HS-5 (cell line): ENCODE measurements around the gene UGT1A3.
"Not testable (repeated sequence)": the region's sequence is repeated elsewhere in the genome, so short reads cannot be mapped to it uniquely, and the experiment has no call there.

Source experiments
- DNase-seq: peaks from one replicate; pipeline ENCODE4 v3.0.0-alpha.2; 2012; ENCODE audit warnings: low read depth

Gene UGT1A3

DNA sequence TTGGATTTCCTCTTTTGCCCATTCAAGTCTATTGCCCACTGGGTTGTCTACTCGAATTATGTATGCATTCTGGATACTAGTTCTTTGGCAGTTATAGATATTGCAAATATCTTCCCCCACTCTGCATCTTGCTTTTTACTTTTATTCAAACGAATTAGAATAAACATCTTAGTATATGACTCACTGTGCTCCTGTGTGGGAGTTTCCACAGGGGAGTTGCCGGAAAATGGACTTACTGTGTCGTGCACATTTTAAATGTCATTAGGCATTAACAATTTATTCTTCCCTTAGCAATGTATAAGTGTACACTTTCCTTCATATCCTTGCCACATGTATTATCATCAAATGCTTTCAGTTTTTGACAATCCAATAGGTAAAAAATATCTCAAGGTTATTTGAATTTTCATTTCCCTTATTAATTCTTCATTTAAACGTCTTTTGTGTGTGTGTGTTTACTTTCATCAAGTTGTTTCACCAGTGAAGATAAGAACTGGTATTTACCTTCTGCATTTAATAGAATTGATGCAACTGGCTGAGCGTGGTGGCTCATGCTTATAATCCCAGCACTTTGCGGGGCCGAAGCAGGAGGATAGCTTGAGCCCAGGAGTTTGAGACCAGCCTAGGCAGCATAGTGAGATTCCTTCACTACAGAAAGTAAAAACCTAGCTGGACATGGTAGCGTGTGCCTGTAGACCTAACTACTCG is 20.8 kb upstream of the UGT1A3 start:
- no peak for DNase-seq

DNA sequence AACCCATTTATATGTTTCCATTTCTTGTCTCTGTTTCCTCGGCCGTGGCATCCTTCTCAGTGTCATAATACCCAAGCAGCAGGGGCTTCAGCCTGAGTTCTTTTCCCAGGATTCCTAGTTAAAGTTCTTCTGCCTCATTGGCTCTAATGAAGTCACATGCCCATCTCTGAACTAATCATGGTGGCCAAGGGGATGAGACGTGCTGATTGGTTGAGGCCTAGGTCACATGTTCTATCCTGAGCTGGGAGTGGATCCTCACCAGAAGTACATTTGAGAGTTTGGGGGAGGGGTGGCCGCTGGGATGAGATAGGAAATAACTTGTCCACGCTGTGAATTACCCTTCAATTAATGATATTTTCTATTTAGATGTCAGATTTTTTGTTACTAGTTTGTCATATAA is 19.9 kb upstream of the UGT1A3 start:
- no peak for DNase-seq

DNA sequence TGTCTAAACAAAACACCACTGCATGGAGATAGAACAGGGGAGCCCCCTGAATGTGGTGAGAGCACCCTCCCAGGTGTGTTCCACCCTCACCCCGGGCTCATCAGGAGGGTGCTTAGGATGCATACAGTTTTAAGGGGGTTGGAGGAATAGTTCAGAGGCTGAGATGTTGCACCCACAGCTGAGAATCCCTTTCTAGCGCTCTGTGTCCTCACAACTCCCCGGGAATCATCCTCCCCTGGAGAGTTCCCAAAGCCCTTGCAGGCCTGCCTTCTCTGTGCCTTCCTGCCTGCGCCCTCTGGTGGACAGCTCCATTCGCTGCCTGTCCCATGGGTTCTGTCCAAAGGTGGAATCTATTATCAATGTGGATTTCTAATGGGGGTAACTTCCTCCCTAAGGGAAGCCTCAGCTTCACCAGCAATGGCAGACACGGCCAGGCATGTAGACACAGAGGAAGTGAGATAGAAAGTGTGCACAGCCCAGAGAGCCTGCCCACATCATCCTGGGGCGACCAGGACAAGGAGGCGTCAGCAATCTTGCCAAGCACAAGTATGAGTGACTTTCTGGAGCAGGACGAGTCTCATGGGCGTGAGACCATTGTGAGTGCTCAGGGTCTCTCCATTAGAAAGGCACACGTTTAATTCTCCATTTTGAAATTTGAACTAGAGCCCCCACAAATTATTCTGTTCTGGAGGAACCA is 17.4 kb upstream of the UGT1A3 start:
- DNase-seq: peak; percentile 30

DNA sequence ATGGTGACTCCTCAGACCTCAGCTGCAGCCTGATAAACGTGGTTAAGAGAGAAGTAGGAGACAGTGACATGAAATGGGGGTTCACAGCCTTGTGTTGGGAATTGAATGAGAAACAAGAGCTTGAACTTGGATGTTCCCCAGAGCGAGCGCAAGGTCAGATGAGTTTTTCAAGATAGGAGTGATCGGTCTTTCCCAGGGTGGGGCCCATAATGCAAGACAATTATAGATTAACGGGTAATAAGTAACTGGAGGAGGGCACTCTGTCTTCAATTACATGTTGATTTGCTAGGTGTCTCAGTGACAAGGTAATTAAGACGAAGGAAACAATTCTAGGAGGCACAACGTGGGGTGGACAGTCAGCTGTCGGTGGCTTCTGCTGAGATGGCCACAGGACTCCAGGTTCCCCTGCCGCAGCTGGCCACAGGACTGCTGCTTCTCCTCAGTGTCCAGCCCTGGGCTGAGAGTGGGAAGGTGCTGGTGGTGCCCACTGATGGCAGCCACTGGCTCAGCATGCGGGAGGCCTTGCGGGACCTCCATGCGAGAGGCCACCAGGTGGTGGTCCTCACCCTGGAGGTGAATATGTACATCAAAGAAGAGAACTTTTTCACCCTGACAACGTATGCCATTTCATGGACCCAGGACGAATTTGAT is 16.1 kb upstream of the UGT1A3 start, which contains the start of gene UGT1A5:
TSS of gene UGT1A5 (plus strand) at position 297 of the 651 bp plus-strand sequence. CDS start at position 382, 85 bp downstream.
- DNase-seq: no peak

DNA sequence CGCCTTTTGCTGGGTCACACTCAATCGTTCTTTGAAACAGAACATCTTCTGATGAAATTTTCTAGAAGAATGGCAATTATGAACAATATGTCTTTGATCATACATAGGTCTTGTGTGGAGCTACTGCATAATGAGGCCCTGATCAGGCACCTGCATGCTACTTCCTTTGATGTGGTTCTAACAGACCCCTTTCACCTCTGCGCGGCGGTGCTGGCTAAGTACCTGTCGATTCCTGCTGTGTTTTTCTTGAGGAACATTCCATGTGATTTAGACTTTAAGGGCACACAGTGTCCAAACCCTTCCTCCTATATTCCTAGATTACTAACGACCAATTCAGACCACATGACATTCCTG is 15.6 kb upstream of the UGT1A3 start:
- DNase-seq: no peak

DNA sequence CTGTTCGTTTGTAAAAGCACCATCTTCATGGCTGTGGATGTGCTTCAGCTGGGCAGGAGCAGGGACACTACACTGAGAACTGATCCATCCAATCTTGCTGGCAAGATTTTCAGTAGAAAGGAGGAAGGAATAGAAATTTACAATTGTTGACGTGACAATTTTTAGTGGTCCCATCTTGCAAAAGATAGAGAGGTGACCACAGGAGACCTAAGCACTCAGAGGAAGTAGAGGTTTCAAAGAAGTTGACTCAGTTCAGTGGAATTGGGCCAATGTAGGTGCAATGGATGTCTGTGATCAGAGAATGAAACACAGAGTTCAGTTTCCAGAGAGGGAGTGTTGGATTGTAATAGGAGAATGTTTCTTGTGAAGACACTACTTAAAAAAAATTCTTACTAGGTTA is 14.7 kb upstream of the UGT1A3 start:
- no peak for DNase-seq

DNA sequence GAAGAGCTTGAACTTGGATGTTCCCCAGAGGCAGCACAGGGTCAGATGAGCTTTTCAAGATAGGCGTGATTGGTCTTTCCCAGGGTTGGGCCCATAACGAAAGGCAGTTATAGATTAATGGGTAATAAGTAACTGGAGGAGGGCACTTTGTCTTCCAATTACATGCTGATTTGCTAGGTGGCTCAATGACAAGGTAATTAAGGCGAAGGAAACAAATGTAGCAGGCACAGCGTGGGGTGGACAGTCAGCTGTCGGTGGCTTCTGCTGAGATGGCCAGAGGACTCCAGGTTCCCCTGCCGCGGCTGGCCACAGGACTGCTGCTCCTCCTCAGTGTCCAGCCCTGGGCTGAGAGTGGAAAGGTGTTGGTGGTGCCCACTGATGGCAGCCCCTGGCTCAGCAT is 10.3 kb upstream of the UGT1A3 start, which contains the start of gene UGT1A4:
TSS of gene UGT1A4 (plus strand) at position 185 of the 400 bp plus-strand sequence. CDS start at position 270, 85 bp downstream.
- DNase-seq: no peak

DNA sequence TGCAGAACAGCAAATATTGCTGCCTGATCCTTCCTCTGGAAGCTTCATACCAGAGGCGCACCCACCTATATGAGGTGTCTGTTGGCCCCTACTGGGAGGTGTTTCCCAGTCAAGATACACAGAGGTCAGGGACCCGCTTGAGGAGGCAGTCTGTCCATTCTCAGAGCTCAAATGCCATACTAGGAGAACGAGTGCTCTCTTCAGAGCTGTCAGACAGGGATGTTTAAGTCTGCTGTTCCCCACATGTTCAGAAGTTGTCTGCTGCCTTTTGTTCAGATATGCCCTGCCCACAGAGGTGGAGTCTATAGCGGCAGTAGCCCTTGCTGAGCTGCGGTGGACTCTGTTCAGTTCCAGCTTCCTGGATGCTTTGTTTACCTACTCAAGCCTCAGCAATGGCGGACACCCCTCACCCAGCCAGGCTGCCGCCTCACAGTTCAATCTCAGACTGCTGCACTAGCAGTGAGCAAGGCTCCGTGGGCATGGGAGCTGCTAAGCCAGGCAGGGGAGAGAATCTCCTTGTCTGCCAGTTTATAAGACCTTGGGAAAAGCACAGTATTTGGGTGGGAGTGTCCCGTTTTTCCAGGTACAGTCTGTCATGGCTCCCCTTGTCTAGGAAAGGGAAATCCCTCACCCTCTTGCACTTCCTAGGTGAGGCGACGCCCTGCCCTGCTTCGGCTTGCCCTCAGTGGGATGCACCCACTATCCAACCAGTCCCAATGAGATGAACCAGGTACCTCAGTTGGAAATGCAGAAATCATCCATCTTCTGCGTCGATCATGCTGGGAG is 8.2 kb downstream of the UGT1A3 start:
- not testable (repeated sequence) for DNase-seq

DNA sequence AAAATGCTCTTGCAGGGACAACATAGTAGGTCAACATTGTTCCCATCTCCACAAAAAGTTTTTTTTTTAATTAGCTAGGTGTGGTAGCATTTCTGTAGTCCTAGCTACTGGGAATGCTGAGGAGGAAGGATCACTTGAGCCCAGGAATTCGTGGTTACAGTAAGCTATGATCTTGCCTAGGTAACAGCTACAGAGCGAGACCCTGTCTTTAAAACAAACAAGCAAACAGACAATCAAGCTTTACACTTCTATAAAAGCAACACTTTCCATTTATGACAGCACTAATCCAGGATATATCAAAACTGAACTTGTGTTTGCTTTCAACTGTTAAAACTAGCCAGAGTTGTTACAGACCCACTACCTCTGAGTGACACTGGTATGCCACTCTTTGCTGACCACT is 12.0 kb downstream of the UGT1A3 start:
- DNase-seq: no peak

DNA sequence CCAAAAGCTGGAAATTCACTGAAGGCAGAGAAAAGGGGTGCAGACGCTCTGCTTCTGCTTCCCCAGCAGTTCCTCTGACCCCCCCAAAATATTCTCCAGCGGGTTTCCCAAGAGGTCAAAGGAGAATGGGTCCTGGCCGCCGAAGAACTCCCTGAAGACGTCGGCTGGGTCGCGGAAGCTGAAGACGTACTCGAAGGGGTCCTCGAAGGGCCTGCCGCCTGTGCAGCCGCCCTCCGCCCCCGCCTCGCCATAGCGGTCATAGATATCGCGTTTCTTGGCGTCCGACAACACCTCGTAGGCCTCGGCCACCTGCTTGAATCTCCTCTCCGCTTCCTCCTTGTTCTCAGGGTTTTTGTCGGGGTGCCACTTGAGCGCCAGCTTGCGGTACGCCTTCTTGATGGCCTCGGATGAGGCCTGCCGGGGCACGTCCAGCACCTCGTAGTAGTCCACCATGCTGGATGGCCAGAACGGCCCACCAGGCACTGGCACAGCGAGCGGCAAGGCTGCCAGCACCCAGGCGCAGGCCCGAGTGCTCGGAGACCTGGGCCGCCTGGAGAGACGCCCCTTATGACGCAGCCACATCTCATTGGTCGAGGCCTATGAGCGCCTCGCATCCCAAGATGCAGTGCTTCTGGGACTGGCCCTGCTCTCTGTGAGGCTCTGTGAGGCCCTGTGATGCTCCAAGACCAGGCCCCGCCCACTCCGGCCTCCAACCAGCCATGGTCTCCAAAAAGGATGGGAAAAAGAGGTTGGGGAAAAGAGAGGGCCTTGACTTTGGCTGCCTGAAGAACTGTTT is 14.8 kb downstream of the UGT1A3 start:
- no peak for DNase-seq

DNA sequence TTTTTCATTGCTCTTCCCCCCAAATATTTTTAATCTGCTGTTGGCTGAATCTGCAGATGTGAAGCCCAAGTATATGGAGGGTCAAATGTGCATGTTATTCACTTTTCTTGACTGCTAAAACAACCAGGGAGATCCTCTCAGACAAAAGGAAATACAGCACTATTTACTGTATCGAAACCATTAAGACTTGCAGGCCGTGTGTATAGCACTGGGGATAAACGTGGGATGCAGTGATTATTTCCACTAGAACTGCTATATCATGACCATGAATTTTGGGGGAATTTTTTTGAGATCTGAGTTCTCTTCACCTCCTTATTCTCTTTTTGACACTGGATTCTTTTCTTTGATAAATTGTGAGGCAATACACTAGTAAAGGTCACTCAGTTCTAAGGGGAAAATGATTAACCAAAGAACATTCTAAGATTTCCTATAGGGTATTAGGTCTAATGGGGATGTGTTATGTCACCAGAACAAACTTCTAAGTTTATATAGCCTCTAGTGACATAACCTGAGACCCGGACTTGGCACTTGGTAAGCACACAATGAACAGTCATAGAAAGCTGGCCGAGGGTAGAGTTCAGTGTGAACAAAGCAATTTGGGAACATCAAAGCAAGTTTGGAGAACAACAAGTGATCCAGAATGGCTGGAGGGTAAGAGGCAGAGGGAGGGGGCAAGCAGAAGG is 16.4 kb downstream of the UGT1A3 start:
- DNase-seq: no peak

DNA sequence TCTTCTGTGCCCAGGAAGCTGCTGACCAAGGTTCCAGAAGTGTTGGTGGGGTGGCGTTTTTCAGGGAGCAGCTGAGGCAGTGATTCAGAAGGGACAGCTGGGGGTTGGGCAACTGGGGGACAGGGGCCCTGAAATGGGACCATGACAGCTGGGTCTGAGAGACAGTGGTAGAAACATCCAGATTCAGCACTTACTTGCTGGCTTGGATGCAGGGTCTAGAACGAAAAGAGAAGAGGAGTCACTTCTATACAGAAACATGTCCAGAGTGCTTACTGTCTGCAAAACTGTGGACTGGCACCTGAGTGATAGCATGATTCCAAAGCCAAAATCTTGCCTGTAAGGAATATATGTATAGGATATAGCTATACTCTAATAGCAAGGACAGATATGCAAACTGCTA is 17.0 kb downstream of the UGT1A3 start:
- not testable (repeated sequence) for DNase-seq

DNA sequence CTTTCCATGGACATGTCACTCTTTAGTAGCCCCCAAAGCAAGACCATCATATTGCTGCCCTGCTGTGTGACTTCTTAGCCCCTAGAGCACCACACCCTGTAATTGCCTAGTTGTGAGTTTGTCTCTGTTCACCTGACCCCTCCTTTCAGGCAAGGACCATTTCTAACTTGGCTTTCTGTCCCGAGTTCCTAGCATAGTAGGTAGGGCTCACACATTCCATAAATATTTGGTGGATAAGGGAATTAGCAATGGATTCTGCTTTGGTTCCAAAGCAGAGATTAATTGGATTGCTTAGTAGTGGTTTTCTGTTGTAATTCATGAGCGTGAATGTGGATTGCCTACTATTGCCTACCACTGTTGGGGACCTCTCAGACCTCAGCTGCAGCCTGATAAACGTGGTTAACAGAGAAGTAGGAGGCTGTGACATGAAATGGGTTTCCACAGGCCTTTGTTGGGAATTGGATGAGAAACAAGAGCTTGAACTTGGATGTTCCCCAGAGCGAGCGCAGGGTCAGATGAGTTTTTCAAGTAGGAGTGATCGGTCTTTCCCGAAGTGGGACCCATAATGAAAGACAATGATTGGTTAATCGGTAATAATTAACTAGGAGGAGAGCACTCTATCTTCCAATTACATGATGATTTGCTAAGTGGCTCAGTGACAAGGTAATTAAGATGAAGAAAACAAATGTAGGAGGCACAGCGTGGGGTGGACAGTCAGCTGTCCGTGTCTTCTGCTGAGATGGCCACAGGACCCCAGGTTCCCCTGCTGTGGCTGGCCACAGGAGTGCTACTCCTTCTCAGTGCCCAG is 17.8 kb downstream of the UGT1A3 start:
- no peak for DNase-seq

DNA sequence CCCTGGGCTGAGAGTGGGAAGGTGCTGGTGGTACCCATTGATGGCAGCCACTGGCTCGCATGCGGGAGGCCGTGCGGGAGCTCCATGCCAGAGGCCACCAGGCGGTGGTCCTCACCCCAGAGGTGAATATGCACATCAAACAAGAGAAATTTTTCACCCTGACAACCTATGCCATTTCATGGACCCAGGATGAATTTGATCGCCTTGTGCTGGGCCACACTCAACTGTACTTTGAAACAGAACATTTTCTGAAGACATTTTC is 18.4 kb downstream of the UGT1A3 start:
- DNase-seq: no peak

DNA sequence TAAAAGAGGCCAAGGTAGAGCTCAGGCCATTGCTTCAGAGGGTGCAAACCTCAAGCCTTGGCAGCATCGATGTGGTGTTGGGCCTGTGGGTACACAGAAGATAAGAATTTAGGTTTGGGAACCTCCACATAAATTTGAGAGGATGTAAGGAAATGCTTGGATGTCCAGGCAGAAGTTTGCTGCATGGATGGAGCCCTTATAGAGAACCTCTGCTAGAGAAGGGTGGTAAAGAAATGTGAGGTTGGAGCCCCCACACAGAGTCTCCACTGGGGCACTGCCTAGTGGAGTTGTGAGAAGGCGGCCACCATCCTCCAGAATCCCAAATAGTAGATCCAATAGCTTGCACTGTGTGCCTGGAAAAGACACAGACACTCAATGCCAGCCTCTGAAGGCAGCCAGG is 21.8 kb downstream of the UGT1A3 start:
- not testable (repeated sequence) for DNase-seq

DNA sequence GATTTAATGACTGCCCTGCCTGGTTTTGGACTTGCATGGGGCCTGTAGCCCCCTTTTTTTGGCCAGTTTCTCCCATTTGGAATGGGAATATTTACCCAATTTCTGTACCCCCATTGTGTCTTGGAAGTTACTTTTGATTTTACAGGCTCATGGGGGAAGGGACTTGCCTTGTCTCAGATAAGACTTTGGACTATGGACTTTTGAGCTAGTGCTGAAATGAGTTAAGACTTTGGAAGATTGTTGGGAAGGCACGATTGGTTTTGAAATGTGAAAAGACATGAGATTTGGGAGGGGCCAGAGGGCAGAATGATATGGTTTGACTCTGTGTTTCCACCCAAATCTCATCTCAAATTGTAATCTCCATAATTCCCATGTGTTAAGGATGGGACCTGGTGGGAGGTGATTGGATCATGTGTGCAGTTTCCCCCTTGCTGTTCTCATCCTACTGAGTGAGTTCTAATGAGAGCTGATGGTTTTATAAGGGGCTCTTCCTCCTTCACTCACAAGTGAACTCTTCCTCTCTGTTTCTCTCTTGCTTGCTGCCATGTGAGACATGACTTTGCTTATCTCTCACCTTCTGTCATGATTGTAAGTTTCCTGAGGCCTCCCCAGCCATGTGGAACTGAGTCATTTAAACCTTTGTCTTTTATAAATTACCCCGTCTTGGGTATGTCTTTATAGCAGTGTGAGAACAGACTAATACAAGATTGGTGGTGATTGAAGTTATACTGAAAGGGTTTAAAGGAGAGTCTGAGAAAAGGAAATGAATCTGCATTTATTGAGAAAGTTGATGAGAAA is 22.6 kb downstream of the UGT1A3 start:
- DNase-seq: not testable (repeated sequence)

DNA sequence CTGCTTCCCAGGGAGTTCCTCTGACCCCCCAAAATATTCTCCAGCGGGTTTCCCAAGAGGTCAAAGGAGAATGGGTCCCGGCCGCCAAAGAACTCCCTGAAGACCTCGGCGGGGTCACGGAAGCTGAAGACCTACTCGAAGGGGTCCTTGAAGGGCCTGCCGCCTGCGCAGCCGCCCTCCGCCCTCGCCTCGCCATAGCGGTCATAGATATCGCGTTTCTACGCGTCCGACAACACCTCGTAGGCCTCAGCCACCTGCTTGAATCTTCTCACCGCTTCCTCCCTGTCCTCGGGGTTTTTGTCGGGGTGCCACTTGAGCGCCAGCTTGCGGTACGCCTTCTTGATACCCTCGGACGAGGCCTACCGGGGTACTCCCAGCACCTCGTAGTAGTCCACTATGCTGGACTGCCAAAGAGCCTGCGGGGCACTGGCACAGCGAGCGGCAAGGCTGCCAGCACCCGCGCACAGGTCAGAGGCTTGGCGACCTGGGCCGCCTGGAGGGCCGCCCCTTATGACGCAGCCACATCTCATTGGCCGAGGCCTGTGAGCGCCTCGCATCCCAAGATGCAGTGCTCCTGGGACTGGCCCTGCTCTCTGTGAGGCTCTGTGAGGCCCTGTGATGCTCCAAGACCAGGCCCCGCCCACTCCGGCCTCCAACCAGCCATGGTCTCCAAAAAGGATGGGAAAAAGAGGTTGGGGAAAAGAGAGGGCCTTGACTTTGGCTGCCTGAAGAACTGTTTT is 26.2 kb downstream of the UGT1A3 start:
- no peak for DNase-seq

DNA sequence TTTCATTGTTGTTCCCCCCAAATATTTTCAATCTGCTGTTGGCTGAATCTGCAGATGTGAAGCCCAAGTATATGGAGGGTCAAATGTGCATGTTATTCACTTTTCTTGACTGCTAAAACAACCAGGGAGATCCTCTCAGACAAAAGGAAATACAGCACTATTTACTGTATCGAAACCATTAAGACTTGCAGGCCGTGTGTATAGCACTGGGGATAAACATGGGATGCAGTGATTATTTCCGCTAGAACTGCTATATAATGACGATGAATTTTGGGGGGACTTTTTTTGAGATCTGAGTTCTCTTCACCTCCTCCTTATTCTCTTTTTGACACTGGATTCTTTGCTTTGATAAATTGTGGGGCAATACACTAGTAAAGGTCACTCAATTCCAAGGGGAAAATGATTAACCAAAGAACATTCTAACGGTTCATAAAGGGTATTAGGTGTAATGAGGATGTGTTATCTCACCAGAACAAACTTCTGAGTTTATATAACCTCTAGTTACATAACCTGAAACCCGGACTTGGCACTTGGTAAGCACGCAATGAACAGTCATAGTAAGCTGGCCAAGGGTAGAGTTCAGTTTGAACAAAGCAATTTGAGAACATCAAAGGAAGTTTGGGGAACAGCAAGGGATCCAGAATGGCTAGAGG is 27.7 kb downstream of the UGT1A3 start:
- no peak for DNase-seq
